T-helper 1 cell treated with Interleukin-12 subunit alpha and Interleukin-12 subunit beta and Interleukin-4 antibody, amounts not matched to agents 30 ng/mL and 1 ng/mL, for 36 hours (primary cell): ENCODE measurements around the gene OR52N2. TPM values are rescaled to one million over a fixed set of nuclear protein-coding genes. Genes with fewer than 3 reads are reported as not detected.

Source experiments
- intact Hi-C: fragments of 100-400 bp; cut with micrococcal nuclease; formaldehyde crosslinking; loops from one replicate; pipeline ENCODE4 v1.15.1; 2024
- total RNA-seq: library from RNA; stranded (reverse); gene quantifications from 2 replicates; pipeline ENCODE4 v1.2.3, GENCODE V29; 2022

The OR52N2 gene
- total RNA-seq = not detected in 2 replicates

DNA sequence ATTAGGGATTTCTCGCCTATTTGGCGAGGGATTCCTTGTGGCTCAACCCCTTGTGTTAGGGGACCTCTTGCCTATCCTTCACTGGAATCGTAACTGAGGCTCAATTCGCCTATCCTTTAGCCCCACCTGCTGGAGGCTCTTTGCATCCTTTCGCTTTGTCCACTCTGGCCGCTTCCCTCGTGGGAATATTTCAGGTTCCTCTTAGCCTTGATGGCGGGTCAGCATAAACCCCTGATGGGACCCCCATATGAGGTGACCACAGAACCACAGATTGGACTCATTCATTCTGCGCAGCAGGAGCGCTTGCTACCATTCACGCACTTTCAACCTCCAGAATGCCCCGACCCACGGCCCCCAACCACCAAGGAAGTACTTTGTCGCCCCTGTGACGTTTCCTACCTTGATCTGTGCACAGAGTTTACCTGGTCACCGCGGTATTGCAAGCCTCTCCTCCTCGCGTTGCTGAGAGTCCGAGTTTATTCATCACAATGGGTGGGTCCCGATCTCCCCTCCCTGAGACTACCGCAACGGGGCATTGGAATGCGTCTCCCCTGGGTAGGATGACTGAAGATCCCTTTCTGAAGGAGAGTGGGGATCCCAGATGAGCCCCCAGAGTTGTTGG lies at the start of gene OR52N2:
OR52N2 (plus strand) TSS at position 425 of the 622 bp plus-strand sequence. CDS start 11,412 bp downstream, outside the sequence.
- intact Hi-C loops = loop anchor here (1.0 to 2.0 kb wide), 9 partner anchors 9 to 1171 kb away; partner anchors contain the start of gene OR51D1

DNA sequence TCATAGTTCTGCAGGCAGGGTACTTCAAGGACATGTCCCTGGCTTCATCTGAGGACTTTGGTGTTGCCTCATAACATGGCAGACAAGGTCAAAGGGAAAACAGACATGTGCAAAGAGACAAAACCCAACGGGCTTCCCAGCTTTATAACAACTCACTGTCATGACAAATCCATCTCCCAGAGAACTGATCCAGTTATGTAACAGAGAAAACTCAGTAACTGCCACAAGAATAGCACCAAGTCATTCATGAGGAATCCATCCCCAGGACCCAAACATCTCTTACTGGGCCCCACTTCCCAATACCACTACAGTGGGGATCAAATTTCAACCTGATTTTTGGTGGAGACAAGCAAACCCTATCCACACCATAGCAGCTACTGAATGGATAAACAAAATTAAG lies 41.7 kb upstream of the OR52N2 start:
- intact Hi-C loops = no loop called here

GRCh38 chr11:5783255-5783654 lies 25.5 kb upstream of the OR52N2 start, which contains the start of gene OR52N5:
OR52N5 (minus strand) TSS chr11:5783355; CDS start chr11:5778634, 4,721 bp downstream.
- intact Hi-C loops = no loop called here

DNA sequence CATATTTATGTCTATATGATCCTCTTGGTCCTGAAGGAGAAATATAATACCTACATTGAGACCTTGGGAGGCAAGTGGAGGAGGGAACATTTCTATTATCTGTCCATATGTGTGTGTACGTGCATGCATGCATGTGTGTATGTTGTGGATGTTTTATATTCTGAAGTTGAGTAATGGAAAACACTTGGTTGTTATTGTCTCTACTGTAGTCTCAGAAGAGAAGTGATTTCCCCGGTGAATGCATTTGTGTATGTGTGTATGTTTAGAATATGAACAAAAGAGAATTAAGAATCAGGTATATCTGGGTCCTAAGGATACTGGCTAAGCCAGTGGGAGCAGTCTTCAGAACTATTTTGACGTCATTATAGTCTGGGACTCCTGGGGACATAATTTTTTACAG lies 17.6 kb upstream of the OR52N2 start, which contains the start of gene OR52N1:
OR52N1 (minus strand) TSS at position 101 of the 400 bp plus-strand sequence. CDS start 2,449 bp downstream, outside the sequence.
- intact Hi-C loops = no loop called here

DNA sequence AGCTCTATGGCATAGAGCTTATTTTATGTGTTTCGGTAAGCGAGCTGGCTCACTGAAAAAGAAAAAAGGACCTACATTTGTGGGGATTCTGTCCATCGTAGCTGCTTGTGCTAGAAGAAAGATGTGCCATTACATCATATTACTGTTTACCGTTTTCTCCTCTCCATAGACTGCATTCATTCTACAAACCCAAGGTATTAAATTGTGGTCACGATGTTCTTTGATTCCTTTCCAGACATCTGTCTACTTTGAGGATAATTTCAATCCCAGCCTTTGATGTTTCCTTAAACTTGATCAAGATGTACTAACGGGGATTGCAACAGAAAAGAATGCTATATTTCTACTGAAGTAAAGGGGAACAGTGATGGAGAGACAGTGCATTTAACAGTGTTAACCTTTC lies 12.2 kb upstream of the OR52N2 start:
- intact Hi-C loops = no loop called here

- intact Hi-C loops = no loop called here
Observed at GRCh38 chr11:5803982-5804381, 4.7 kb upstream of the OR52N2 start.

- intact Hi-C loops = no loop called here
Observed at GRCh38 chr11:5807580-5807979, 1.1 kb upstream of the OR52N2 start.

DNA sequence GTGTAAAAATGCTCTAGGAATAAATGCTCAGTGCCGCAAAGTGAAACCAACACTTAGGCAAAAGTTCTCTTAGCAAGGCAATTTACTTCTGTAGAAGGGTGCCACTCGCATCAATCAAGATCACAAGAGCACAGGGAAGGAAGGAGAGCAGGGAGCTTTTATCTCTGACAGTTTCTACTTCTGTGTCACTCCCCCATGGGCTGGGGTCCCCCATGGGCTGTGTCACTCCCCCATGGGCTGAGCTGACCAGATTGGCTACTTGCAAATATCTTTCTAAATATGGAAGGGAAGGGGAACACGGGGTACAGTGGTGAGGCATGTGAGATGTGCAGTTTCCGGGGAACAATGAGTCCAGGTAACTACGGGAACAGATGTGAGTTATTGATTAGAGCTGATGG lies 397 bp downstream of the OR52N2 start:
- intact Hi-C loops = loop anchor here (2.0 kb wide), 3 partner anchors 82 to 544 kb away; no protein-coding TSS in a partner anchor

DNA sequence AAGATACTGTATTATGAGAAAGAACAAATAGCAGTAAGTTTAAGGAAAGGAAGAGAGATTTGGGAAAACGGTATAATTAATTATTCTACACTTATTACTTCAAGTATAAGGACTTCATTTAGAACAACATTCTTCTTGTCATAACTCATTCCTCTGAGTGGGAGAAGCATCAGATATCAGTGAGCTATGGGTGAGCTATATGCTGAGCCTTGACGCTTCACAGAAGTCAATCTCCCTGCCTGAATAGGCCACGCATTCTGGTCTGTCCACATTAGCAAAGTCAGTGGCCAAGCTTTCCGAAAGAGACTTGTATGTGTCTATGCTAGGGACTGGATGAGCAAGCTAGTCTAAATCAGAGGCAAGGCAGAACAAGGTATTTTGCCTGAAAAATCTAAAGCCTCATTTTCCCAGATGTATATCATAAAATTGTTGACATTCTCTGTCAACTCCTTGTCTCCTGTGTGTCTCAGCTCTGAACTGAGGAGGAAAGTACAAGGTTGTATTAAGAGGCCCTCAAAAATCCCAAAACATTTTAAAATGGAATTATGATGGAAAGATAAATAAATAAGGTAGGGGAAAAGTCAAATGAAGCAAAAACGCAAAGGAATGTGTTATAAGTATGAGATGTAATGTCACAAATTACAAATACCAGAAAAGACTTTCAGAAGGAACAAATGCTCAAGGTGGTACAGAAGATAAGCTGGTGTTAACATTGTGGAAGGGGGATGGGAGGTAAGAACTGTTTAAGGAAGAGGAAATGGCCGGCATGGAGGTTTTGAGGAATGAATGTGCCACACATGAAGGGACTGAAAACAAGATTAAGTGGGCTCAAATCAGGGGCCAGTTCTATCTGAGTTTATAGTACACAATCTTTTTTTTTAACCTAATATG lies 1.4 kb downstream of the OR52N2 start:
- intact Hi-C loops = loop anchor here (2.0 kb wide), 3 partner anchors 81 to 543 kb away; no protein-coding TSS in a partner anchor

DNA sequence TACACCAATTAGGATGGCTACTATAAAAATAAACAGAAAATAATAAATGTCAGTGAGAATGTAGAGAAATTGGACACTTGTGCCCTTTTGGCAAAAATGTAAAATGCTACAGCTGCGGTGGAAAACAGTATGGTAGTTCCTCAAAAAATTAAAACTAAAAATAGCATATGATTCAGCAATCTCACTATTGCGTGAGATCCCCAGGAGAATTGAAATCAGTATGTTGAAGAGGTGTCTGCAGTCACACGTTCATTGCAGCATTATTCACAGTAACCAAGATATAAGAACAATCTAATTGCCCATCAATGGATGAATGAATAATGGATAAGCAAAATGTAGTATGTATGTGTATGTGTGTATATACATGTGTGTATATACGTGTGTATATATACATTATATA lies 6.8 kb downstream of the OR52N2 start:
- intact Hi-C loops = no loop called here

- intact Hi-C loops = no loop called here
Observed at GRCh38 chr11:5818245-5818886, 9.6 kb downstream of the OR52N2 start.

GRCh38 chr11:5831196-5831829 lies 22.6 kb downstream of the OR52N2 start:
- intact Hi-C loops = no loop called here

DNA sequence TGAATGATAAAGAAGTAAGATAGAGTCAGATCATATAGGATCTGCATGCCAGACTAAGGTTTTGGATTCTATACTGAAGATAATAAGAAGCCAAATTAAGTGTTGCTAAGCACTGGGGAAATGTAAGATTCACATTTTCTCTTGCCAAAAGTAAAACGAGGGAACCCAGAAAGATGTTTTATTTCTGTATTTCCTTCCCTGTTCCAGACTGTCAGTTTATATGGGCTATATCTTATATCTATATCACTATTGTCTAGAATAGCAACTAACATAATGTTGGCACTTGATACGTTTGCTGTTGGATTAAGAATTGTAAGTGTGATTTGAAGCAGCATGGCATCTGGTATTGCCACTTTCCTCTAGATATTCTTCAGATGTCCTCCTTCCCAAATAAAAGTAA lies 24.7 kb downstream of the OR52N2 start:
- intact Hi-C loops = no loop called here

DNA sequence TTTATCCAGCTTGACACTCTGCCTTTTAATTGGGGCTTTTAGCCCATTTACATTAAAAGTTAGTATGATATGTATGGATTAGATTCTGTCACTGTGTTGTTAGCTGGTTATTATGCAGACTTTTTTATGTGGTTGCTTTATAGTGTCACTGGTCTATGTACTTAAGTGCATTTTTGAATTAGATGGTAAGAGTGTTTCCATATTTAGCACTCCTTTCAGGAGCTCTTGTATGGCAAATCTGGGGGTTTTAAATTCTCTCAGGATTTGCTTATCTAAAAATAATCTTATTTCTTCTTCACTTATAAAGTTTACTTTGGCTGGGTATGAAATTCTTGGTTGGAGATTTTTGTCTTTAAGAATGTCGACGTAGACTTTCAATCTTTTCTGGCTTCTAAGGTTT lies 29.0 kb downstream of the OR52N2 start:
- intact Hi-C loops = no loop called here

- intact Hi-C loops = no loop called here
Observed at GRCh38 chr11:5841797-5842196, 33.1 kb downstream of the OR52N2 start, which contains the start of gene OR52E6. OR52E6 (minus strand) TSS chr11:5841897; CDS start chr11:5841897, 0 bp downstream.

GRCh38 chr11:5846701-5847100 lies 38.0 kb downstream of the OR52N2 start:
- intact Hi-C loops = no loop called here

DNA sequence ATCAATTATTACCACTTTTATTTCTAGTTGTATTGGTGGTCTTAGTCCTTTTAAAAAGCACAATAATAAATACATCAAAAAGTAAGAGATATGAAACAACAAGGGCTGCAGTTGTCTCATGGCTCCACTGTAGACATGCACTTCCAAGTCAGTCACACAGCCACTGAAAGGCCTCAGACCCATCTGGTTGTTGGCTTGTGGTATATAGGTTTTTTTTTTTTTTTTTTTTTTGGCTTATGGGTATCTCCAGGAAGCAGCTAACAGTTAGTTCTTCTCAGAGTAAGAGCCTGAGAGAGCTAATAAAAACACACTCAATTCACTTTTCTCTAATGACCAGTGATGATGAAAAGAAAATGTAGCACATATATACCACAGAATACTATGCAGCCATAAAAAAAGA lies 39.0 kb downstream of the OR52N2 start:
- intact Hi-C loops = no loop called here

DNA sequence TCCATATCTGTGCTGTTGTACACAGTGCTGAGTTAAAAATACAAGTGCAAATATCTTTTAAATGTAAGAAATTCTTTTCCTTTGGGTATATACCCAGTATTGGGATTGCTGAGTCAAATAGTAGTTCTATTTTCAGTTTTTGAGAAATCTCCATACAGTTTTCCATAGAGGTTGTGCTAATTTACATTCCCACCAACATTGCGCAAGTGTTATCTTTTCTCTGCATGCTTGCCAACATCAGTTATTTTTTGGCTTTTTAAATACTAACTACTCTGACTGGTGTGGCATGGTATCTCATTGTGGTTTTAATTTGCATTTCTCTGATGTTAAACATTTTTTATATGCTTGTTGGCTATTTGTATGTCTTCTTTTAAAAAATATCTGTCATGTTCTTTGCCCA lies 42.3 kb downstream of the OR52N2 start:
- intact Hi-C loops = no loop called here

- intact Hi-C loops = no loop called here
Observed at GRCh38 chr11:5857590-5857989, 48.9 kb downstream of the OR52N2 start, which contains the start of gene OR52E8. OR52E8 (minus strand) TSS chr11:5857690; CDS start chr11:5857690, 0 bp downstream.

- intact Hi-C loops = no loop called here
Observed at GRCh38 chr11:5865826-5866225, 57.1 kb downstream of the OR52N2 start.
